GM21367 (cell line): ENCODE results near the gene MTM1.

ENCODE experiments used
- ATAC-seq: cut with Tn5 transposase; IDR thresholded peaks from one replicate; pipeline ENCODE4 v1.9.1; 2021; ENCODE audit not compliant: unreplicated experiment

Gene MTM1

GRCh38 chrX:150548251-150548650 is 20.2 kb upstream of the MTM1 start:
- no peak for ATAC-seq

- no peak for ATAC-seq
Measured at GRCh38 chrX:150548684-150549083, 19.7 kb upstream of the MTM1 start.

DNA sequence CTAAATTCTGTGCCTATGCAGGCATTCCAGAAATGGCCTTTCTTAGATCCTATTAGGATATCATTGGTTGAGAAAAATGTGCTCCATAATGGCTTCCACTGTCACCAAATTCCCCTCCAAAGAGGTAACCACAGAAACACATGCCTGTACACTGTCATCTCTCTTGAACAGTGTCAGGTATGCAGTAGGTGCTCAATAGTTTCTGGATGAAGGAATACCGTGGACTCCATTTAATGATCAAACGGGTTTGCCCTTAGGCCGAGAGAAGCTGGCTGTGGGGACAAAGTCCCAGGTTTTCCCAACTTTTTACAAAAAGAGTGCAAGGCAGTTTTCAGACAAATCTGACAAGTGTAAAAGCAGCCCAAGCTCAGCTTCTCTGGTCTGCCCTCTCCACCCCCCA is 16.5 kb upstream of the MTM1 start:
- ATAC-seq: no peak

- ATAC-seq: no peak
Measured at GRCh38 chrX:150558424-150558823, 10.0 kb upstream of the MTM1 start.

GRCh38 chrX:150564838-150565237 is 3.6 kb upstream of the MTM1 start:
- ATAC-seq: no peak

DNA sequence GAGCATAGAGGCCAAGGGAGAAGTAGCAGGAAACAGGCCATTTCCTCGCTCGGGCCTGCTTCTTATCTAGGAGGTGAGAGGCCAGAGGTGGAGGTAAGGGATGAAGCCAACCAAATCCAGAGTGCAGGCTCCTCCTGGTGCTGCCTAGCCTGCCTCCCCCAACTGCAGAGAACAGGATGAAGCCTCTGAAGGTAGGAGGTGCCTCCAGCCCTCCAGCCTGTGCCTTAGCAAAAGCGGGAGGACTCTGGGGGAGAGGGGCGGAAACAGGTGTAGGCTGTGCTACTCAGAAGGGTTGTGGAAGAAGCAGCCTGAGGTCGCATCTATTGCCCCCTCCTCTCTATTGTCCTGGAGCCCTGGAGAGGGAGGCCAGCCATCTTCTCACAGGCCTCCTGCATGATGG is 2.9 kb upstream of the MTM1 start:
- no peak for ATAC-seq

- ATAC-seq: no peak
Measured at GRCh38 chrX:150566734-150567182, 1.7 kb upstream of the MTM1 start.

DNA sequence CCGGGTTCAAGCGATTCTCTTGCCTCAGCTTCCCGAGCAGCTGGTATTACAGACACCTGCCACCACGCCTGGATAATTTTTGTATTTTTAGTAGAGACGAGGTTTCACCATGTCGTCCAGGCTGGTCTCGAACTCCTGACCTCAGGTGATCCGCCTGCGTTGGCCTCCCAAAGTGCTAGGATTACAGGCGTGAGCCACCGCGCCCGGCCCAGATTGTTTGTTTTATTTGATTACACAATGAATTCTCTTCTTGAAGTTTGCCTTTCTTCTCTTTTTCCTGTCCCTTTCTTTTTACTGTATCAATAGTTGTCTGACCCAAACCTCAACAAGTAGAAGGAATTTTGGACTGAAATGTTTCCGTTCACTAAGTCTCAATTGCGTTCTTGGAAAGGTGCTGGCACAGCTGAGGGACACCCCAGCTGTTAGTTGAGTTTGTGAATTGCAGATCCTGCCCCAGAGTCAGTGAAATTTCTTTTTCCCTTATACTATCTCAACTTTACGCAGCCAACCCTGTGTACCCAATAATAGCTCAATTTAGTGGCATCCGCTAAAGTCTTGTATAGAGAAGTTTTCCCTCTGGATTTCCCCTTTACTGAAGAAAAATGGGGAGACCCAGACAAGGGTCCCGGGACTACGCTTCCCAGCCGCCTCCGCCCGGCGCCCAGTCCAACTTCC is 639 bp upstream of the MTM1 start:
- no peak for ATAC-seq

DNA sequence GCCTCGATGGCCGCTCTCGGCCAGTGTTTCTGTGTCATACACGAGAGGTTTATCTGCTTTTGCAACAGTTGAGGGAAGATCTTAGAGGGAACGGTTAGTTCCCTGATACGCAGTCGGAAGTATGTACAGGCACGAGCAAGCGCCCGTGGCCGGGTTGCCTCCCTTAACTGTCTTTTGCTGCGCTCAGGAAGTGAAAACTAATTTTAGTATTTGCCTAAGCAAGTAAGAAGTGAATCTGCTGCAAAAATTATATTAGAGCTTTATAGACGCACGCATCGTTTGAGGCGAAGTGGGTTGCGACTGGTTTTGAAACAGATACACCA is 695 bp downstream of the MTM1 start:
- peak; percentile 13 for ATAC-seq

- no peak for ATAC-seq
Measured at GRCh38 chrX:150570512-150570911, 2.1 kb downstream of the MTM1 start.

- ATAC-seq: no peak
Measured at GRCh38 chrX:150572206-150572605, 3.8 kb downstream of the MTM1 start.

DNA sequence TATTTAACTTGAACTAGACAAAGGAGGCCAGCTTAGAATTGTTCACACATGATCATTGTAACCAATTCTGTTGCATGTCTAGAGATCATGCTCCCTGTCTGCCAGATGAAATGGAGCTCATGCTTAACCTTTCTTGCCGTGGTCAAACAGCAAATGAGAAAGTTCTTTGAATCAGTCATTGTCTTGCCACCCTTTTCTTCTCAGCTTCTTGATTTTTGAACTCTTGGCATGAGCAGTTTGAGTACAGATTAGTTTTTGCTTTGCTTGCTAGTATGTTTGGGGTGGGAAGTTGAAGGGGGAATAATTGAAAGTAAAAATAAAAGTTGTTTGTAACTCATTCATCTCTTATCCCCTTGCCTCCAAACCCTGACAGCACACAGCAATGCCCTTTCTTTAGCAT is 4.7 kb downstream of the MTM1 start:
- ATAC-seq: no peak

GRCh38 chrX:150573702-150574101 is 5.3 kb downstream of the MTM1 start:
- no peak for ATAC-seq

GRCh38 chrX:150574559-150575418 is 6.4 kb downstream of the MTM1 start:
- ATAC-seq: peak; percentile 40

- ATAC-seq: no peak
Measured at GRCh38 chrX:150575419-150575814, 7.0 kb downstream of the MTM1 start.

GRCh38 chrX:150577174-150577573 is 8.8 kb downstream of the MTM1 start:
- no peak for ATAC-seq

GRCh38 chrX:150581093-150581775 is 12.8 kb downstream of the MTM1 start:
- no peak for ATAC-seq

- no peak for ATAC-seq
Measured at GRCh38 chrX:150582338-150582948, 14.0 kb downstream of the MTM1 start.

DNA sequence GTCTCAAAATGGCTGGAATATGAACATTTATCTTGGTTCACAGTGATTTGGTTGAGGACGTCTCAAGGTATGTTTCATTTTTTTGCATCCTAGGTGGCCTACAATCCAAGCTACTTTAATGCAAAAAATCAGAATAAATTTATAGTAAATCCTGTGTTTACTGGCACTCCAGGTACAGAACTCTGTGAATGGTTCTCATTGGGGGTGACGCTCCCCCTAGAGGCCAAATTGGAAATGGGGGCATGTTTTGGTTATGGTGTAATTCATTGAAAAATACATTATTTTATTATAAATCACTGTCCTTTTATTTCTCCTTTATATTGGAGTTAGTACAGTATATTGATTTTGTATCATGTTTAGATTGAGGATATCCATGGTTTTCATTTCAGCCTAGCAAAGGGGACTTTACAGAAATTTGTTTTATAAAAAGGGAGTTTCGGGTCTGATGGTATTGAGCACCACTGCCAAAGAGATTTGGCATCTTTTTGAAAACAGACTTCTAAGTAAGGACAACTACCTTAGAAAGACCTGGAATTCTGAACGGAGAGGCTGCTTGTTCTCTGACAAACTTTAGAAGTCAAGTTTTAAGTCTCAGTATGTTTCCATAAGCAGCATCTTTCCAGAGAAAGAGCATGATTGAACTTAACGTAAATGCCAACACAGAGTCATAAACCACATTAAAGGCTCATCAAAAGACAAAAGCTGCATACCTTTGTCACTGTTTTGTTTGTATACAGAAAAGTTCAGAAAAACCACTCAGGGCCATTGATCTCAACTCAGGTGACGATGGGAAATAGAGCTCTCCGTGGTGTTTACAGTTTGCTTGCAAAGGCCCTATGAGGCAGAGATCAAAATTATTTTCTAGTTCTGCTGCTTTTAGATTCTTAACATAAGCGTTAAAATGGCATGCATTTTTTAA is 19.4 kb downstream of the MTM1 start:
- ATAC-seq: no peak

GRCh38 chrX:150594584-150594983 is 26.2 kb downstream of the MTM1 start:
- ATAC-seq: no peak

GRCh38 chrX:150599226-150599625 is 30.8 kb downstream of the MTM1 start:
- ATAC-seq: no peak
